Measurements from ENCODE around the gene PITPNM1. TPM values are rescaled to one million over a fixed set of nuclear protein-coding genes. Genes with fewer than 3 reads are reported as not detected.

The PITPNM1 gene
- polyA plus RNA-seq, 1 donor from 2014 or later = 25.8 TPM

DNA sequence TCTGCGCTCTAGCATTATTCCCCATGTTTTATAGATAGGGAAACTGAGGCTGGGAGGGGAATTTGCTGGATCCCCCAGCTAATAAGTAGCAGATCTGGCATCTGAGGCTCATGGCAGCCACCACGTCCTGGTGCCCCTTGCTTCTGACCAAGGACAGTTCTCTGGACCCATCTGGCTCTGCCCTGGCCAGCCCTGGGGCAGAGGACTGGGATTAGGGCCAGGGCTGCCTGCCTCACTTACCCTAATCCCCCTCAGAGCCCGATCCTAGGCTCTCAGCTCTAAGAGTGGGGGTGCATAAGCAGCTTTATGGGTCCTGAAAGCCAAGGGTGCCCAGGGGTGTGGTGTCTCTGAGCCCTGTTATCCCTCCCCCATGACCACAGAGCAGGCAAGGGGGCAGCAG, 50.1 kb downstream of the PITPNM1 start, which contains the start of gene CABP4:
Gene CABP4, plus strand, starts transcription at position 301 of the 400 bp plus-strand sequence. Its CDS starts 70 bp downstream, at position 371.
- H3F3A ChIP-seq (ENCODE audit: insufficient read depth, low read length, poor library complexity, severe bottlenecking) = no peaks in the 10 kb centered on the region
- H3K27ac ChIP-seq (ENCODE audit: low read length) = no peak within 1 kb of the TSS
- no peak within 1 kb of the TSS for H3K9ac ChIP-seq (ENCODE audit: low read length)
- no peaks in the 10 kb centered on the region for H3K36me3 ChIP-seq (ENCODE audit: insufficient read depth, low read length)
- H3K4me2 ChIP-seq (ENCODE audit: low read length) = no peak within 1 kb of the TSS
- TF ChIP-seq SMC3 (conservative IDR thresholded peaks at IDR 0.05; ENCODE audit: poor library complexity) = no peak
- TF ChIP-seq MXI1 (conservative IDR thresholded peaks at IDR 0.05; ENCODE audit: poor library complexity, severe bottlenecking) = no peak
- TF ChIP-seq EP300 (conservative IDR thresholded peaks at IDR 0.05; ENCODE audit: poor library complexity, severe bottlenecking) = no peak
- TF ChIP-seq, protein P1, sequence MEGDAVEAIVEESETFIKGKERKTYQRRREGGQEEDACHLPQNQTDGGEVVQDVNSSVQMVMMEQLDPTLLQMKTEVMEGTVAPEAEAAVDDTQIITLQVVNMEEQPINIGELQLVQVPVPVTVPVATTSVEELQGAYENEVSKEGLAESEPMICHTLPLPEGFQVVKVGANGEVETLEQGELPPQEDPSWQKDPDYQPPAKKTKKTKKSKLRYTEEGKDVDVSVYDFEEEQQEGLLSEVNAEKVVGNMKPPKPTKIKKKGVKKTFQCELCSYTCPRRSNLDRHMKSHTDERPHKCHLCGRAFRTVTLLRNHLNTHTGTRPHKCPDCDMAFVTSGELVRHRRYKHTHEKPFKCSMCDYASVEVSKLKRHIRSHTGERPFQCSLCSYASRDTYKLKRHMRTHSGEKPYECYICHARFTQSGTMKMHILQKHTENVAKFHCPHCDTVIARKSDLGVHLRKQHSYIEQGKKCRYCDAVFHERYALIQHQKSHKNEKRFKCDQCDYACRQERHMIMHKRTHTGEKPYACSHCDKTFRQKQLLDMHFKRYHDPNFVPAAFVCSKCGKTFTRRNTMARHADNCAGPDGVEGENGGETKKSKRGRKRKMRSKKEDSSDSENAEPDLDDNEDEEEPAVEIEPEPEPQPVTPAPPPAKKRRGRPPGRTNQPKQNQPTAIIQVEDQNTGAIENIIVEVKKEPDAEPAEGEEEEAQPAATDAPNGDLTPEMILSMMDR (IDR thresholded peaks at IDR 0.05; ENCODE audit: poor library complexity, severe bottlenecking) = no peak
- no peak for TF ChIP-seq POLR2AphosphoS5 (IDR thresholded peaks at IDR 0.05)
- TF ChIP-seq TAF1 (IDR thresholded peaks at IDR 0.05; ENCODE audit: low read depth) = no peak
- TF ChIP-seq, protein P2, sequence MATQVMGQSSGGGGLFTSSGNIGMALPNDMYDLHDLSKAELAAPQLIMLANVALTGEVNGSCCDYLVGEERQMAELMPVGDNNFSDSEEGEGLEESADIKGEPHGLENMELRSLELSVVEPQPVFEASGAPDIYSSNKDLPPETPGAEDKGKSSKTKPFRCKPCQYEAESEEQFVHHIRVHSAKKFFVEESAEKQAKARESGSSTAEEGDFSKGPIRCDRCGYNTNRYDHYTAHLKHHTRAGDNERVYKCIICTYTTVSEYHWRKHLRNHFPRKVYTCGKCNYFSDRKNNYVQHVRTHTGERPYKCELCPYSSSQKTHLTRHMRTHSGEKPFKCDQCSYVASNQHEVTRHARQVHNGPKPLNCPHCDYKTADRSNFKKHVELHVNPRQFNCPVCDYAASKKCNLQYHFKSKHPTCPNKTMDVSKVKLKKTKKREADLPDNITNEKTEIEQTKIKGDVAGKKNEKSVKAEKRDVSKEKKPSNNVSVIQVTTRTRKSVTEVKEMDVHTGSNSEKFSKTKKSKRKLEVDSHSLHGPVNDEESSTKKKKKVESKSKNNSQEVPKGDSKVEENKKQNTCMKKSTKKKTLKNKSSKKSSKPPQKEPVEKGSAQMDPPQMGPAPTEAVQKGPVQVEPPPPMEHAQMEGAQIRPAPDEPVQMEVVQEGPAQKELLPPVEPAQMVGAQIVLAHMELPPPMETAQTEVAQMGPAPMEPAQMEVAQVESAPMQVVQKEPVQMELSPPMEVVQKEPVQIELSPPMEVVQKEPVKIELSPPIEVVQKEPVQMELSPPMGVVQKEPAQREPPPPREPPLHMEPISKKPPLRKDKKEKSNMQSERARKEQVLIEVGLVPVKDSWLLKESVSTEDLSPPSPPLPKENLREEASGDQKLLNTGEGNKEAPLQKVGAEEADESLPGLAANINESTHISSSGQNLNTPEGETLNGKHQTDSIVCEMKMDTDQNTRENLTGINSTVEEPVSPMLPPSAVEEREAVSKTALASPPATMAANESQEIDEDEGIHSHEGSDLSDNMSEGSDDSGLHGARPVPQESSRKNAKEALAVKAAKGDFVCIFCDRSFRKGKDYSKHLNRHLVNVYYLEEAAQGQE (IDR thresholded peaks at IDR 0.05; ENCODE audit: borderline replicate concordance) = no peak
- no peak for TF ChIP-seq EZH2 (IDR thresholded peaks at IDR 0.05; ENCODE audit: borderline replicate concordance, insufficient read depth, low read length, poor library complexity, severe bottlenecking)
- no peak for TF ChIP-seq RAD21 (conservative IDR thresholded peaks at IDR 0.05)
- no peaks in the 10 kb centered on the region for H3K27me3 ChIP-seq (ENCODE audit: insufficient read depth, low read depth, low read length)
- H3K79me2 ChIP-seq (replicated peaks; ENCODE audit: insufficient read depth, low read length) = no peaks in the 10 kb centered on the region
- no peaks in the 10 kb centered on the region for H3K9me3 ChIP-seq (ENCODE audit: low read length)
- no peaks in the 10 kb centered on the region for H3K9me2 ChIP-seq (ENCODE audit: insufficient read depth, low read length)
- no peak within 1 kb of the TSS for H3K4me3 ChIP-seq (ENCODE audit: low read length)
- H2AFZ ChIP-seq (ENCODE audit: low read depth, low read length) = no peak within 1 kb of the TSS
- H4K20me1 ChIP-seq (ENCODE audit: insufficient read depth) = no peaks in the 10 kb centered on the region

DNA sequence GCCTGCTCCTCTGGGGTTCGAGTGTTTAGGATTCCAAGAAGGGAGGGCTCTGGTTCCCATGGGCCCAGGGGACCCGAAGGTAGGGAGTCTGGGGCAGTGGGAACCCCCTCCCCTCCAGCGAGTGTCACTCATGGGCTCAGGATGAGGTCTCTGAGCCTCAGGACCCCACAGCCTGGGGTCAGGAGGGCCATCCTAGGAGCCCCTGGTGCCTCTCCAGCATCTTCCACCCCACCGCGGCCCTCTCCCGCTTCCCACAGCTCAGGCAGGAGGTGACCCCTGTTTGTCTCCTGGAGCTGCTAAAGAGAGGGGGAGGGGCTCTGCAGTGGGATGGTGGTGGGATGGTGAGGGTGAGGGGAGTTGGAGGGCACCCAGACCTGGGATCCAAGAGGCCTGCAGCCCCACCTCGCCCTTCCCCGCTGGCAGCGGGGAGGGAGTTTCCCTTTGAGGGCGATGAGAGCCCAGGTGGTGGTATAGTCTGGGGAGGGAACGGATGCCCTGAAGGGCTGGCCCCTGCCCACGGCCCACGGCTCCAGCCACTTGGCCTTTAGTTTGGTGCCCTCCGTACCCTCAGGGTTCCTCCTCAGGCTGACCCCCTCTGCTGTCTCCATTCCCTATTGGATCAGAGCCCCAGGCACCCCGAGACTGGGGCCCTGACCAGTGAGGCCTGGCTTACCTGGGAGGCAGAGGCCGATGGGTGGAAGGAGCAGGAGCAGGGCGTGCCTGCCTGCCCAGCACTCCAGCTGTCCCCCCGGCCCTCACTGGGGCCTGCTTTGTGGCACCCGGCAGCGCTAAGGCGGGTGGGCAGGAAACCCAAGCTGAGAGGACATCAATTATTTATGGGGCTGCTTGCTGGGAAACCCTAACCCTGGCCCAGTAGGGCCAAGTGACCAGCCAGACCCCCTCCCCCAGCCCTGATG, 51.1 kb downstream of the PITPNM1 start:
- Histone ChIP-seq H3K9ac (ENCODE audit: low read length) (no peak overlapping the region), H3K79me2 (replicated peaks; ENCODE audit: insufficient read depth, low read length) (no peaks in the 10 kb centered on the region), H3K27me3 (ENCODE audit: insufficient read depth, low read depth, low read length) (no peaks in the 10 kb centered on the region), H3K4me2 (ENCODE audit: low read length) (no peak overlapping the region), H3F3A (ENCODE audit: insufficient read depth, low read length, poor library complexity, severe bottlenecking) (no peaks in the 10 kb centered on the region), H3K4me3 (ENCODE audit: low read length) (no peak overlapping the region), H3K27ac (ENCODE audit: low read length) (no peak overlapping the region), H3K9me3 (ENCODE audit: low read length) (no peaks in the 10 kb centered on the region), H2AFZ (ENCODE audit: low read depth, low read length) (no peak overlapping the region), H4K20me1 (ENCODE audit: insufficient read depth) (no peaks in the 10 kb centered on the region), H3K9me2 (ENCODE audit: insufficient read depth, low read length) (no peaks in the 10 kb centered on the region), H3K36me3 (ENCODE audit: insufficient read depth, low read length) (no peaks in the 10 kb centered on the region)
- TF ChIP-seq, protein P2 (IDR thresholded peaks at IDR 0.05; ENCODE audit: borderline replicate concordance) = no peak
- no peak for TF ChIP-seq RAD21 (conservative IDR thresholded peaks at IDR 0.05)
- no peak for TF ChIP-seq EP300 (conservative IDR thresholded peaks at IDR 0.05; ENCODE audit: poor library complexity, severe bottlenecking)
- TF ChIP-seq POLR2AphosphoS5 (IDR thresholded peaks at IDR 0.05) = no peak
